Neural progenitor cell (in vitro differentiated cells): Measurements from ENCODE around the gene SLC12A6. TPM values are rescaled to one million over a fixed set of nuclear protein-coding genes. Genes with fewer than 3 reads are reported as not detected.

Source experiments
- DNase-seq: peaks from one replicate; pipeline ENCODE4 v3.0.0-alpha.2; 2016; ENCODE audit warnings: low spot score
- H2AFZ ChIP-seq: fragments of 200-600 bp; sonication (generic); replicated peaks from 2 replicates; pipeline ENCODE4 v1.6.1; 2016; ENCODE audit warnings: antibody characterized with exemption
- H3F3A ChIP-seq: fragments of 200-600 bp; sonication (generic); 2 replicates; pipeline ENCODE4 v1.6.1; 2016; ENCODE audit warnings: antibody characterized with exemption, low read depth
- H3K27ac ChIP-seq: fragments of 200-600 bp; sonication (generic); 2 replicates; pipeline ENCODE4 v1.5.1; 2016; ENCODE audit warnings: mild to moderate bottlenecking
- H3K27me3 ChIP-seq: fragments of 200-600 bp; sonication (generic); 2 replicates; pipeline ENCODE4 v1.6.1; 2016; ENCODE audit warnings: mild to moderate bottlenecking, moderate library complexity
- H3K36me3 ChIP-seq: fragments of 200-600 bp; sonication (generic); 2 replicates; pipeline ENCODE4 v1.5.1; 2016
- H3K4me1 ChIP-seq: fragments of 200-600 bp; sonication (generic); 2 replicates; pipeline ENCODE4 v1.6.1; 2016; ENCODE audit warnings: mixed run types
- H3K4me2 ChIP-seq: fragments of 200-600 bp; sonication (generic); 2 replicates; pipeline ENCODE4 v1.6.1; 2016
- H3K4me3 ChIP-seq: fragments of 200-600 bp; sonication (generic); 2 replicates; pipeline ENCODE4 v1.5.1; 2016
- H3K79me2 ChIP-seq: fragments of 200-600 bp; sonication (generic); 2 replicates; pipeline ENCODE4 v1.6.1; 2016; ENCODE audit warnings: low read depth
- H3K9ac ChIP-seq: fragments of 200-600 bp; sonication (generic); 2 replicates; pipeline ENCODE4 v1.6.1; 2016
- H3K9me3 ChIP-seq: fragments of 200-600 bp; sonication (generic); 2 replicates; pipeline ENCODE4 v1.5.1; 2016; ENCODE audit warnings: low read depth
- H4K20me1 ChIP-seq: fragments of 200-600 bp; sonication (generic); 2 replicates; pipeline ENCODE4 v1.6.1; 2016; ENCODE audit warnings: low read depth
- H3K27ac Mint-ChIP-seq: 3 replicates; pipeline ENCODE4 v1.8.0; 2021; ENCODE audit warnings: mixed read lengths
- H3K27me3 Mint-ChIP-seq: 2 replicates; pipeline ENCODE4 v1.8.0; 2022; ENCODE audit warnings: low read depth, mild to moderate bottlenecking, inconsistent platforms, moderate library complexity, mixed read lengths; ENCODE audit not compliant: insufficient read depth
- H3K36me3 Mint-ChIP-seq: 3 replicates; pipeline ENCODE4 v1.8.0; 2021; ENCODE audit warnings: mixed read lengths
- H3K4me1 Mint-ChIP-seq: 3 replicates; pipeline ENCODE4 v1.8.0; 2021; ENCODE audit warnings: mixed read lengths
- H3K4me3 Mint-ChIP-seq: 3 replicates; pipeline ENCODE4 v1.8.0; 2021; ENCODE audit warnings: mild to moderate bottlenecking, moderate library complexity, mixed read lengths
- H3K9me3 Mint-ChIP-seq: 3 replicates; pipeline ENCODE4 v1.8.0; 2020; ENCODE audit warnings: mixed read lengths
- EZH2 ChIP-seq: fragments of 200-600 bp; sonication (generic); IDR thresholded peaks from 2 replicates; pipeline ENCODE4 v1.6.1; 2017; ENCODE audit warnings: antibody characterized with exemption, mild to moderate bottlenecking, moderate library complexity
- EZH2phosphoT487 ChIP-seq: fragments of 200-600 bp; sonication (generic); IDR thresholded peaks from 2 replicates; pipeline ENCODE4 v1.6.1; 2017; ENCODE audit warnings: antibody characterized with exemption
- total RNA-seq: library from RNA; depleted of rRNA; stranded (reverse); fragments of >200 nt; gene quantifications from 2 replicates; pipeline ENCODE4 v1.2.3, GENCODE V29; 2015; ENCODE audit warnings: low replicate concordance
- TF ChIP-seq, protein P1 (sequence below): fragments of 200-600 bp; sonication (generic); IDR thresholded peaks from 2 replicates; pipeline ENCODE4 v1.5.1; 2017; ENCODE audit warnings: antibody characterized with exemption, mild to moderate bottlenecking

Gene SLC12A6
- total RNA-seq, 1 donor from 2014 or later: 17.7 TPM

- Histone ChIP-seq H3K4me1 (no peaks in the 10 kb centered on the region), H3K4me2 (no peak overlapping the region), H3K9ac (no peak overlapping the region), H3K9me3 (no peaks in the 10 kb centered on the region), H3K27ac (no peak overlapping the region), H3F3A (no peaks in the 10 kb centered on the region), H3K27me3 (no peaks in the 10 kb centered on the region), H3K79me2 (no peaks in the 10 kb centered on the region), H2AFZ (no peak overlapping the region), H4K20me1 (no peaks in the 10 kb centered on the region), H3K36me3 (no peaks in the 10 kb centered on the region), H3K4me3 (no peak overlapping the region)
- Mint-ChIP-seq H3K27ac (no peak overlapping the region), H3K36me3 (peaks cover 4% of the 10 kb centered on the region), H3K27me3 (no peaks in the 10 kb centered on the region), H3K9me3 (no peaks in the 10 kb centered on the region), H3K4me3 (no peak overlapping the region), H3K4me1 (no peaks in the 10 kb centered on the region)
- no peak for DNase-seq
- TF ChIP-seq, protein P1, sequence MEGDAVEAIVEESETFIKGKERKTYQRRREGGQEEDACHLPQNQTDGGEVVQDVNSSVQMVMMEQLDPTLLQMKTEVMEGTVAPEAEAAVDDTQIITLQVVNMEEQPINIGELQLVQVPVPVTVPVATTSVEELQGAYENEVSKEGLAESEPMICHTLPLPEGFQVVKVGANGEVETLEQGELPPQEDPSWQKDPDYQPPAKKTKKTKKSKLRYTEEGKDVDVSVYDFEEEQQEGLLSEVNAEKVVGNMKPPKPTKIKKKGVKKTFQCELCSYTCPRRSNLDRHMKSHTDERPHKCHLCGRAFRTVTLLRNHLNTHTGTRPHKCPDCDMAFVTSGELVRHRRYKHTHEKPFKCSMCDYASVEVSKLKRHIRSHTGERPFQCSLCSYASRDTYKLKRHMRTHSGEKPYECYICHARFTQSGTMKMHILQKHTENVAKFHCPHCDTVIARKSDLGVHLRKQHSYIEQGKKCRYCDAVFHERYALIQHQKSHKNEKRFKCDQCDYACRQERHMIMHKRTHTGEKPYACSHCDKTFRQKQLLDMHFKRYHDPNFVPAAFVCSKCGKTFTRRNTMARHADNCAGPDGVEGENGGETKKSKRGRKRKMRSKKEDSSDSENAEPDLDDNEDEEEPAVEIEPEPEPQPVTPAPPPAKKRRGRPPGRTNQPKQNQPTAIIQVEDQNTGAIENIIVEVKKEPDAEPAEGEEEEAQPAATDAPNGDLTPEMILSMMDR: no peak
- TF ChIP-seq EZH2phosphoT487 (no peak), EZH2 (no peak)
Observed at GRCh38 chr15:34240537-34240936, 97.0 kb downstream of the SLC12A6 start.

GRCh38 chr15:34239151-34239808 lies 98.3 kb downstream of the SLC12A6 start:
- H3K27me3 Mint-ChIP-seq: no peaks in the 10 kb centered on the region
- Histone ChIP-seq H3K27ac (no peak overlapping the region), H3K4me1 (no peaks in the 10 kb centered on the region), H3K9ac (no peak overlapping the region), H3K4me2 (no peak overlapping the region), H4K20me1 (no peaks in the 10 kb centered on the region), H2AFZ (no peak overlapping the region), H3K27me3 (no peaks in the 10 kb centered on the region), H3K9me3 (no peaks in the 10 kb centered on the region), H3K36me3 (no peaks in the 10 kb centered on the region), H3K4me3 (no peak overlapping the region), H3K79me2 (no peaks in the 10 kb centered on the region), H3F3A (no peaks in the 10 kb centered on the region)
- DNase-seq: no peak
- no peaks in the 10 kb centered on the region for H3K9me3 Mint-ChIP-seq
- no peak overlapping the region for H3K27ac Mint-ChIP-seq
- TF ChIP-seq EZH2 (no peak), EZH2phosphoT487 (no peak)
- TF ChIP-seq, protein P1: no peak
- H3K4me3 Mint-ChIP-seq: no peak overlapping the region
- H3K4me1 Mint-ChIP-seq: no peaks in the 10 kb centered on the region
- peaks cover 4% of the 10 kb centered on the region for H3K36me3 Mint-ChIP-seq

- no peak for TF ChIP-seq EZH2phosphoT487
- no peak for TF ChIP-seq EZH2
- TF ChIP-seq, protein P1: no peak
- H3K36me3 ChIP-seq: peaks cover 7% of the 10 kb centered on the region
- Mint-ChIP-seq H3K4me3 (no peak overlapping the region), H3K27me3 (no peaks in the 10 kb centered on the region), H3K36me3 (peaks cover 10% of the 10 kb centered on the region), H3K27ac (no peak overlapping the region), H3K9me3 (no peaks in the 10 kb centered on the region), H3K4me1 (no peaks in the 10 kb centered on the region)
- H3K9ac ChIP-seq: no peak overlapping the region
- DNase-seq: no peak
- no peak overlapping the region for H3K4me3 ChIP-seq
- no peaks in the 10 kb centered on the region for H3K4me1 ChIP-seq
- no peaks in the 10 kb centered on the region for H3K79me2 ChIP-seq
- H3K27ac ChIP-seq: no peak overlapping the region
- no peaks in the 10 kb centered on the region for H3K9me3 ChIP-seq
- peaks cover 6% of the 10 kb centered on the region for H3F3A ChIP-seq
- no peak overlapping the region for H2AFZ ChIP-seq
- H3K27me3 ChIP-seq: no peaks in the 10 kb centered on the region
- H3K4me2 ChIP-seq: no peak overlapping the region
- no peaks in the 10 kb centered on the region for H4K20me1 ChIP-seq
Observed at GRCh38 chr15:34233614-34234013, 104.0 kb downstream of the SLC12A6 start.
